Activated CD4-positive, alpha-beta T cell treated with anti-CD3 and anti-CD28 coated beads, Interleukin-2, Interleukin-4, amounts not matched to agents 100 ng/mL and 50 ng/mL, durations not matched to agents 16 hours and 8 hours (primary cell): ENCODE measurements around the gene ZNF574.
"Not testable (repeated sequence)": the region's sequence is repeated elsewhere in the genome, so short reads cannot be mapped to it uniquely, and the experiment has no call there.

Experiments
- DNase-seq: peaks from one replicate; pipeline ENCODE4 v3.0.0-alpha.2; 2020; ENCODE audit warnings: low spot score

Gene ZNF574

GRCh38 chr19:42080764-42081375, 4.9 kb downstream of the ZNF574 start:
- DNase-seq = no peak

GRCh38 chr19:42081584-42082203, 5.7 kb downstream of the ZNF574 start:
- peak; percentile 23 for DNase-seq

GRCh38 chr19:42083537-42083936, 7.6 kb downstream of the ZNF574 start:
- no peak for DNase-seq

DNA sequence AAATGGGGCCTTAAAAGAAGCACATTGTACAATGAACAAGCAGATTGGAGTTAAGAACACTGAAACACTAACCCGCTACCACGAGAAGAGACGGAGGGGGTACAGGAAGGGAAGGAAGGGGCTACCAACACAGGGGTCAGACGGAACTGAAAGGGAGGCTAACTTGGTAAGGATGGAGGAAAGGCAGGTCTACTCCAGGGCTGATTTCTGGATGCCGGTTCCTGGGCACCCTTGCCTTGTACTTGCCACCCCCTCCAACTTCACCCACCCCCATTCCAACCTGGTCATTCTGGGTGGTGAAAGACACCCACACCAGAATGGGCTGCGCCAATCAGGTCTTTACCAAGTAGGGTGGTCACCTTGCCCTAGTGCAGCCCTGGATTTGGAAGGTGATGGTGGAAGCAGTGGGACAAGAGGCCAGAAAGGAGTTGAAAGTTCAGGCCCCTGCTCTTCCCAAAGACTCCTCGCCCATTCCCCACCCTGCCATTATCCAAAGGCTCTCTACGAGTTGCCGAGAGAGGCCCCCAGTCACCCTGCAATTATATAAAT, 10.3 kb downstream of the ZNF574 start:
- no peak for DNase-seq

DNA sequence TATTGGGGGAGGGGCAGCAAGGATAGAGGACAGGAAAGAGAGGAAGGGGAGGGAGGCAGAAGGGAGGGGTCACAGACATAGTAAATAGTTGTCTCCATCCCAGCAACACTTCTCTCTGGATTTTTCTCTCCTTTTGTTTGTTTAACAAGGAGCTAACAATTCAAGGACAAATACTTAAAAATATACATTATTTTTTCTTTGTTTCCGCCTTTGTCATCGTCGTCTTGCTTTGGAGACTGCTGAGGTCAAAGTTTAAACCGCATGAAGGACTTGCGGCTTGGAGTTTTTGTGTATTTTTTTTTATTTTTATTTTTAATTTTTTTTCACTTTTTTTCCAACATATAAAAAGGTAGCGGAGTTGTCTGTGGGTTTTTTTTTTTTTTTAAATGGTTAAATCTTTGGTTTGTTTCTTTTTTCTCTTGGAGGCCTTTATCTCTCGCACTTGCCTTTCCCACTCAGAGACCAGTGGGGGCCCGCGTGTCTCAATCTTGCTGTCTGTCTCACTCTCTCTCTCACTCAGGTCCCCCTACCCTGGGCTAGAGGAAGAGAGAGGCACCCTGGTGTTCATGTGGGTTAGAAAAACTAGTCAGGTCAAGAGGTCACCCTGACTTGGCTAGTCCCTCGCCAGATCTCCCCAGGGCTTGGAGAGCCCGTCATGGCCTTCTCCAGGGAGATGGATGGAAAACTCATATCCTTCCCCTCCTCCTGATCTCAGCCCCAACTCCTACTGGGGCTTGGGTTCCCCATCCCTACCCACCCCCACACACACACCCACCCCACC, 11.0 kb downstream of the ZNF574 start:
- DNase-seq = no peak

DNA sequence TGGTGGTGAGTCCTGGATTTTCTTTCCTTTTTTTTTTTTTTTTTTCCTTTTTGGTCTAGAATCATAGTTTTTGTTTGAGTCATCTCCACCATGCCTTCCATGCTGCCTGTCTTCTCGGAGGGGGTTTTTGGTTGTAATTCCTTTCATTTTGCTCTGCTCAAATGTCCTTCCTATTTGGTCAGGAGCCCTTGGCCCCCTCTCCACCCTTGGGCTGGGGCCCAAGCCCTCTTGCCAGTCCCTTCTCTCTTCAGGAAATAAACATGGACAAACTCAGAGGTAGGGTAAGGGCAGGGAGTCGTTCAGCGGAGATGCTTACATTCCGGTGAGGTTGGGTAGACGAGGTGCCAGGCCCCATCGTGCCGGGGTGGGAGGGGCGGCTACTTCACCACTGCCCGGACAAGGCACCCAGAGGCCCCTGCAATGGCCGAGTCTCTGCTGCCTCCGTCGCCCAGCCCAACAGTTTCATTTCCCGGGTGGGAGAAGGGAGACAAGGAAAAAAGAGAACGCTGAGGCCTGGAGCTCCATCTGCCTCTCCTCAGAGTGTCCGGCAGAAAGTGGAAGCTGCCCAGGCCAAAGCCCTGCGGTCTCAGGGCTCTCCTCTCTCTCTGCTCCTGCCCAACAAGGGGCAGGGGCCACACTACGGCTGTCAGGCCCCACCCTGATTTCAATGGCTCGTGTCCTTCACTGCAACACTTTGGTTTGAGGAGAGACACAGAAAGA, 12.7 kb downstream of the ZNF574 start:
- no peak for DNase-seq

GRCh38 chr19:42089191-42089750, 13.3 kb downstream of the ZNF574 start:
- DNase-seq = no peak

- no peak for DNase-seq
Observed at GRCh38 chr19:42089772-42090171, 13.8 kb downstream of the ZNF574 start.

GRCh38 chr19:42090672-42091071, 14.7 kb downstream of the ZNF574 start:
- no peak for DNase-seq

DNA sequence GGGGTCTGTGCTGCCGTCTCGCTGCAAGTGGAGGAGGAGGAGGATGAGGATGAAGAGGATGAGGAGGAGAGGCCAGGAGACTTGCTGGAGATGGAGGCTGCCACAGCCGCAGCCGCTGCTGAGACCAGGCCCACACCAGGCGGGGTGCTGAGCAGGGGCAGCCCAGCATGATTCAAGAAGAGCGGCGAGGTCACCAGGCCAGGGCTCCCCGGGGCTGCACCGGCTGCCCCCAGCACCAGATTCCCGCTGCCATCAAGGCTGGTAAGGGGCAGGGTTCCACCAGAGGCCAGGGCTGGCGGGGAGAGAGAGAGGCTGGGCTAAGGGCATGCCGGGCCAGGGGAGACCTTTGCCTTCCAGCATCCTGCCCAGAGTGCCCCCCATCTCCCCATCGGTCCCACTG, 15.3 kb downstream of the ZNF574 start:
- DNase-seq = no peak

- DNase-seq = no peak
Observed at GRCh38 chr19:42091742-42092141, 15.8 kb downstream of the ZNF574 start.

DNA sequence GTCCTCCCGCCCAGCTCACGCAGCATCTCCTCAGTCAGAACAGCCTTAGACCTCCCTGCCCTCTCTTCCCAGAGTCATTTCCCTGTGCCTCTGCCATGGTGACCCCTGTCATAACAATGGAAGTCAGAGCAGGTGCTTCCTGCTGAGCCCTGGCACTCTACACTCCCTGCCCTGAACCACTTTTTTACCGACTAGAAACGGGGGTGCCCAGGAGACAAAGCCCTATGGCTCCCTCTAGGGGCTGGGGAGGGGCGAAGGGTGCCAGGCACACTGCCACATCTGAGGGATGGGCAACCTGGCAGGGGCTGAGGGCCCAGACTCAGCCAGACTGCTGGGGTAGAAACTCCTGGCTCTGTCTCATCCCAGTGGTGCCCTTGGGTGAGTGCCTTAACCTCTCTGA, 16.4 kb downstream of the ZNF574 start:
- peak; percentile 63 for DNase-seq

GRCh38 chr19:42093505-42093904, 17.5 kb downstream of the ZNF574 start:
- no peak for DNase-seq

DNA sequence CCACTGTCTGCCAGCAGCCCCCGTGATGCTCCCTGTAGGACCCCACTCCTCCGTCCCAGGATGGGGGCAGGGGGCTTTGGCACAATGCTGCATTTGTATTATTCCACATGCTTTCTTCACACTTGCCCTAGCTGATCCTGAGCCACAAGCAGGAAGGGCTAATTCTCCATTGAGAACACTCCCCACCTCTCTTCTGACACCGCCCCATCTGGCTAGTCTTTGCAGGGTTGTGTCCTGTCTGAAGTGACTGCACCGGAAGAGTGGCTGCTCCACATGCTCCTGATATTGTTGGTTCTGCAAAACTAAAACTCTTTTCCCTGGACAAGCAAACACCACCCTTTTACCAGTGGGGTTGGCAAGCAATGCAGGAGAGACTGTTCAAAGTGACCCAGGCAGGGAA, 18.0 kb downstream of the ZNF574 start:
- no peak for DNase-seq

DNA sequence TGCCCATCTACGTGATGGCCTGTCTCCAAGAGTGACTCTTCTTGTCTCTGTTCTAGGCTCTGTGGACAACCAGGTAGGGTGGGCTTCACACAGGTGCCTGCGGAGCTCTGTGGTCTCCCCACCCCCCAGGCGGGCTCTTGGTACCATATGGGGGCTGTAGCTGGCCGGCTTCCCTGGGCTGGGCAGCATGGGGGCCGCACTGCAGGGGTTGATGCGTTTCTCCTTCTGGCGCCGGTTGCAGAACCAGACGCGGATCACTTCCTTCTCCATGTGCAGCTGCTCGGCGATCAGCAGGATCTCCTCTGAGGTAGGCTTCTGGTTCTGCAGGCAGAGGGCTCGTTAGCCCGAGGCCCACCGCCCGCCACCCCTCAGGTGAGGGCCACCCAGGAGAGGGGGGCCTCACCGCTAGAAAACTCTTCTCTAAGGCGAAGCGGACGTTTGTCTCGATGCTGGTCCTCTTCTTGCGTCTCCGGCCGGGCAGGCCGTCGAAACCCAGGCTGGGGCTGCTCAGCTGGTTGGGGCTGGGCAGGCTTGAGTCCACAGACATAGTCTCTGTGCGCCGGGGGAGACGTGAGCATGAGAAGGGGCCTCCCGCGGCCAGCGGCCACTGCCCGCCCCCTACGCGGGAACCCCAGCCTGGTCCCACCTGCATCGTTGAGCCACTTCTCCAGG, 19.3 kb downstream of the ZNF574 start:
- no peak for DNase-seq

- DNase-seq = no peak
Observed at GRCh38 chr19:42095814-42096230, 19.9 kb downstream of the ZNF574 start.

GRCh38 chr19:42096255-42096837, 20.4 kb downstream of the ZNF574 start:
- no peak for DNase-seq

DNA sequence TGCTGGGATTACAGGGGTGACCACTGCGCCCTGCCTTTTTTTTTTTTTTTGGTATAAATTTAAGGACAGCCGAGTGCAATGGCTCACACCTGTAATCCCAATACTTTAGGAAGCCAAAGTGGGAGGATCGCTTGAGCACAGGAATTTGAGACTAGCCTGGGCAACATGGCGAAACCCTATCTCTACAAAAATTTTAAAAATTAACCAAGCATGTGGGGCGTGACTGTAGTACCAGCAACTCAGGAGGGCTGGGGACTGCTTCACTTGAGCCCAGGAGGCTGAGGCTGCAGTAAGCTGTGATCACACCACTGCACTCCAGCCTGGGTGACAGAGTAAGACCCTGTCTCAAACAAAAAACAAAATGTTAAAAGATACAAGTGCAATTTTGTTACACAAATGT, 21.5 kb downstream of the ZNF574 start:
- no peak for DNase-seq

DNA sequence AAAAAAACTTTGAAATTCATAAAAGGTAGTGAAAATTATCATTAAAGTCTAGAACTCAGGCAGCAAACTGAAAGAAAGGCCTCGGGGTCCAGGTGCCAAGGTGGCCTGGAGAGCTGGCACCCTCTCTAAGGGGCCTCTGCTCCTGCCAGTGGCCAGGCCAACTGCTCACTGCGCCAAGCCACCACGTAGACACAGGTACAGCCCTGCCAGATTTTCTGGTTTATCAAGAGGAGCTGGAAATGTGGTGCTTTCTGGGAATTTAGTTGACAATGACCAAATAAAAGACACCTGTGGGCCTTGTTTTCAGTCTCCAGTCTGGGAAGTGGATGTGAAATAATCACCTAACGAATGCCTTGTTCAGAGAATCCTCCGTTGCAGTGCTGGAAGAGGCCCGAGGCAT, 22.8 kb downstream of the ZNF574 start:
- no peak for DNase-seq

DNA sequence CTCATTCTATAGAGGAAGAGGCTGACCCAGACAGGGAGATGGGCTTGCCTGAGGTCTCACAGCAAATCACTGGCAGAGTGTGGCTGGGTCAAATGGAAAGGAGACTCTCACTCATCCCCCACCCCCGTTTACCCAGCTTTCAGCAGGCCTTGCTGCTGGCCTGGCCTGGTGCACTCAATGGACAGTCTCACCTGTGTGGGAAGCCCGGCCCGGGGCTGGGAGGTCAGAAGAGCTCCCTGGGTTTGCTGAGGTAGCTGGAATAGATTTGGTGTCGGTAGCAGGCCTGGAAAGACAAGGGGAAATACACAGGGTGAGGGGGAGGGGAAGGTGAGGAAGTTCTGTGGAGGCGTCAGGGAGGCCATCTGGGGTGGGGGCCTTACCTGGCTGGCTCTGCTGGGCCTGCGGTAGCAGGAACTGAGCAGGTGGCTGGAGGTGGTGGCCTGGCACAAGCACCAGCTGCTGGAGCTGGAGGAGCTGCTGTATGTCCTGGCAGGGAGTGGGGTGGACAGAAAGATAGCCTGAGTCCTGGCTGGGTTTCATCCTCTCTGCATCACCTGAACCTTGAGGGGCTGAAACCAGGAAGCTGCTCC, 23.5 kb downstream of the ZNF574 start:
- DNase-seq = no peak

GRCh38 chr19:42100241-42100640, 24.3 kb downstream of the ZNF574 start:
- DNase-seq = not testable (repeated sequence)
